Endometrial microvascular endothelial cells (primary cell): ENCODE measurements around the gene ALDH1A1. TPM values are rescaled to one million over a fixed set of nuclear protein-coding genes. Genes with fewer than 3 reads are reported as not detected.
"Not testable (repeated sequence)": the region's sequence is repeated elsewhere in the genome, so short reads cannot be mapped to it uniquely, and the experiment has no call there.

Experiments
- in situ Hi-C: cut with HindIII; loops from 2 replicates; pipeline ENCODE4 v1.10.0; 2017; ENCODE audit warnings: low sequenced_read_pairs, low pct_unique_long_range_greater_than_20kb; ENCODE audit errors: inconsistent ontology term
- total RNA-seq: library from RNA; depleted of rRNA; stranded (reverse); fragments of >200 nt; gene quantifications from one replicate; pipeline ENCODE4 v1.2.3, GENCODE V29; 2015; ENCODE audit errors: inconsistent ontology term

The ALDH1A1 gene
- total RNA-seq, 1 donor from 2014 or later: 8.9 TPM

GRCh38 chr9:72948575-72949243 is 4.1 kb downstream of the ALDH1A1 start:
- in situ Hi-C loops: no loop called here

- in situ Hi-C loops: no loop called here
Observed at GRCh38 chr9:72947984-72948465, 4.8 kb downstream of the ALDH1A1 start.

- in situ Hi-C loops: no loop called here
Observed at GRCh38 chr9:72946821-72947220, 6.0 kb downstream of the ALDH1A1 start.

DNA sequence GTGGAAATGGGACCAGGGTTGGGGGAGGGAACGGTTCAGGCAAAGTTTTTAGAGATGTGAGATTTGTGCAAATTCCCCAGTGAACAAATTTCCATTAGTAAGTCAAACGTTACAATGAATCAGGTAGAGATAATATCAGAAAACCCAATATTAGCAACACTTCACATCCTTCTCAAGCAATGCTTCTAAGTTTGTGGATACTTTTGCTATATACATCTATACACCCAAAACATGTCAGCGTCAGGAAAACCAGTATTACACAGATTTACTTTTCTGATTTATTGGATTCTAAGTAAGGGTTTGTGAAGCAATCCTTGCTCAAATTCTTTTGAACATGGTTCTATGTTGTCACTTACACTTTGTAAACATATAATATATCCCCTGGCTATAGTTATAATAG is 6.5 kb downstream of the ALDH1A1 start:
- in situ Hi-C loops: no loop called here

DNA sequence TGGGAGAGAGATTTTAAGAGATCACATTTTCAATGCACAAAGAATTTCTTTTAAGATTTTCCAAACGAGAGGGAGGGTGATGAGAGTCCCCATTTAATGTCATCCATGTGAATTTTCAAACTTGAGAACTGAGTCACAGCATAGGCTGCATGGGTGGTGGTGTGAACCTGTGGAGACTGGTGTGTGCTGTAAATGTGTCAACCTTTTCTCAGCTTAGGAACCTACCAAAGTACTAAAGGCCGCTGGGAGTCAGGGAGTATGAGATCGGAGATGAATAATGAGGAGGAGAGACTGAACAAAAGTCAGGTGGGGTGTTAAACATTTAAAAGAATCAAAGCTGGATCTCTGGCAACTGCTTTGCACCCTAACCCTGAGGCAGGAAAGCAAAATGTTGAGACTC is 7.5 kb downstream of the ALDH1A1 start:
- in situ Hi-C loops: no loop called here

DNA sequence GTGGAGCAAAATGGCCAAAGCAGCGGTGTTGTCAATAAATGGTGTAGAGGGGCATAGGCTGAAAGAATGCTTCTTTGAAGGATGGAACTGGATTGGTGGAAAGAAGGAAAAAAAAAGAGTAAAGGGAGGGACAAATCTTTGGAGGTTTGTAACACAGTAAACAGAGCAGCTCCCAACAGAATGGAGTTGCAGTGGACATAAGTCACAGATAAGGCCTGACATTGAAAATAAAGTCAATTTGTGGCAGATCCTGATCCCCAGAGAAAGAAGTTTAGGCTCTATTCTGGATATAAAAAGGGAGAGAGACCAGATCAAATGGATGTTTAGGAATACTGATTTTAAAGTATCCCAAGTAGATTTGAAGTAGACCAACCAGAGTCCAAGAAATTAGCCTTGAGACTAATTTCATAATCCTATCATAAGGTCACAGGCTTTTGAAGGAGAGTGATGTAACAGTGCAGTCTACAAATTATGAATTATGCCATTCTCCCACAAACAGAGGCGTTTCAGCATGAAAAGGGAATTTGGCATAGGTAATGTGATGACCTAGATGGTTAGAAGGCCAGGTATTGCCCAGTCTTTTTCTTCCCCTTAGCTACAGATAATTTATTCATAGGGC is 8.9 kb downstream of the ALDH1A1 start:
- in situ Hi-C loops: no loop called here

GRCh38 chr9:72942451-72942850 is 10.4 kb downstream of the ALDH1A1 start:
- in situ Hi-C loops: no loop called here

DNA sequence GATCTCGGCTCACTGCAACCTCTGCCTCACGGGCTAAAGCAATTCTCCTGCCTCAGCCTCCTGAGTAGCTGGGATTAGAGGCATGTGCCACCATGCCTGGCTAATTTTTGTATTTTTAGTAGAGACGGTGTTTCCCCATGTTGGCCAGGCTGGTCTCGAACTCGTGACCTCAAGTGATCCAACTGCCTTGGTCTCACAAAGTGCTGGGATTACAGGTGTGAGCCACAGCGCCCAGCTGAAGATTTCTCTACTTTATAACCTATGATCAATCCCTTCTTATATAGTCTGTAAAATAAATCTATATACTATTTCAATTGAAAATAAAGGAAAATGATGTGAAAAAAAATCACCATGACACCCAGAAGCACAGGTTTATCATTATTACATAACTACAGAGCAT is 13.3 kb downstream of the ALDH1A1 start:
- in situ Hi-C loops: not testable (repeated sequence)

DNA sequence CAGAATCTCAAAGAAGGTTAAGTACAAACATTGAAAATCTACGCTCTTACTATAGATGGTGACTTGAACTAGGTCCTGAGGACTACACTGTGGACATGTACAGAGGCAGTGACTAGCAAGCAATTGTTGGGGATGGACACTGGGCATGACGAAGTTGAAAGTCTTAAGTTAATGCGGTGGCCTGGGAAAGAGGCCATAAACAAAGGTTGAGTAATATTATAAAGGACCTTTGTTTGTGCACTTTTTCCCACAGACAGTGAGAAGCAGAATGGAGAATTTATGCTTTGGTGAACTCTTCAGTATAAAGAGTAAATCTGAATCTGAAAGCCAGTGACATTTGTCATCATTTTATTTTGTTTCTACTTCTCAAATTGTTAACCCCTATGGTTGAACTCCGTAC is 15.3 kb downstream of the ALDH1A1 start:
- in situ Hi-C loops: no loop called here

- in situ Hi-C loops: no loop called here
Observed at GRCh38 chr9:72936679-72937078, 16.2 kb downstream of the ALDH1A1 start.

GRCh38 chr9:72936266-72936665 is 16.6 kb downstream of the ALDH1A1 start:
- in situ Hi-C loops: no loop called here

DNA sequence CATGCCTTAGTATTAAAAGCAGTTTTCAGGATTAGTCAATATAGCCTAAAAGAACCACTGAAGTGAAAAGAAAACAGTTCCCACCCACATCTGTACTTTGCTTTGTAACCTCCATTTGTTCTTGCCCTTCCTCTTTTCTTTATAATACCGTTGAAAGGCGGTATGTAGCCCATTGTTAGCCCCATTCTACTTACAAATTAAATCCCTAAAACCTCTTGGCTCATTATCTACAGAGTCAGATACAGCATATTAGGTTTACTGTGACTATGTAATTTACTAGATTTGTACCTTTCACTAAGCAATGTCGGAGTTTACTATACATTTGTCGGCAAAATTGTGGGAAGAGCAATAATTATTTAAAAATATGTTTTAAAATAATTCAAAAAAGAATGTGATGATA is 17.3 kb downstream of the ALDH1A1 start:
- in situ Hi-C loops: no loop called here

DNA sequence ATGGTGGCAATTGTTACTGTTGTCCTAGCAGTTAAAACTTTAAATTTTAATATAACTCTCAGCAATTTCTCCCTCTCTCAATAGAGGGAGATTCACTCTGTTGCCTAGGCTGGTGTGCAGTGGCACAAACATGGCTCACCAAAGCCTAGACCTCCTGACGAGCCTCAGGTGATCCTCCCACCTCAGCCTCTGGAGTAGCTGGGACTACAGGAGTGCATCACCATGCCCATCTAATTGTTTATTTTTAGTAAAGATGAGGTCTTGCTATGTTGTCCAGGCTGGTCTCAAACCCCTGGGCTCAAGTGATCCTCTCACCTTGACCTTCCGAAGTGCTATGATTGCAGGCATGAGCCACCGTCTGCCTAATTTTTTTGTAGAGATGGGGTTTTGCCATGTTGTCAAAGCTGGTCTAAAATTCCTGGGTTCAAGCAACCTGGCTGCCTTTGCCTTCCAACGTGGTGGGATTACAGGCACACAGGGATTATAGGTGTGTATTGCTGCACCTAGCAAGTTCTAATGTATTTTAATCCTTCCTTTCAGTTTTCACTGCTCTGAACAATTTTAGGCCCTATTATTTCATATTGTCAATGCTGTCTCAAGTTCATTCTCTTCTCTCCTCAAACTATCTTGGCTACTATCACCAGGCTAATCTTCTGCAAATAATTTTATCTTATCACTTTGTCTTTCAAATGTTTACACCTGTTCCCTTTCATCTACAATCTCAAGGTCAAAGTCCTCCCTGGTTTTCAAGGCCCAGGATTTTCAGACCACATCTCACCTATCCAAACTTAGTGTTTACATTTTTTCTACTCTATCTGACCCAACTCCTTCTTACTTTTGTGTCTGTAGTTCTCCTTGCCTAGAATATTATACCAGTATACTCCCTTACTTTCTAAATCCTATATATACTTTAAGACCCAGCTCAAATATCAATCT is 18.9 kb downstream of the ALDH1A1 start:
- in situ Hi-C loops: no loop called here

GRCh38 chr9:72932619-72933018 is 20.2 kb downstream of the ALDH1A1 start:
- in situ Hi-C loops: no loop called here

DNA sequence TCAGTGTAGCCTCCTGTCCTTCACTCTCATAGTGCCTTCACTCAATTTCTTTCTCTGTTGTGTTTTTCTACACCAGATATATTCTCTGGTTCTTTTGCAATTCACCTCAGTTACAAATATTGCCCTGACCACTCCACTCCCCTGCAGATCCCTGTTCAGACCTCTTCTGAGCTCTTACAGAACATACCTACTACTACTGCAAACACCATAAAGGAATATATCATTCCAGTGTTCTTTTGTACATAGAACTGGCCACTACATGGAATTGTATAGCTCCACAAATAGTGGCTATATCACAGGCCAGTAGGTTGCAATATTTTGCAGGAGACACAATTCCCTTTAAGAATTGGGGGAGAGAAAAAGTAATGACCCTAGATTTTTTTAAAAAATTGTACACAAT is 21.0 kb downstream of the ALDH1A1 start:
- in situ Hi-C loops: no loop called here

- in situ Hi-C loops: no loop called here
Observed at GRCh38 chr9:72931437-72931836, 21.4 kb downstream of the ALDH1A1 start.

GRCh38 chr9:72930828-72931227 is 22.0 kb downstream of the ALDH1A1 start:
- in situ Hi-C loops: no loop called here

DNA sequence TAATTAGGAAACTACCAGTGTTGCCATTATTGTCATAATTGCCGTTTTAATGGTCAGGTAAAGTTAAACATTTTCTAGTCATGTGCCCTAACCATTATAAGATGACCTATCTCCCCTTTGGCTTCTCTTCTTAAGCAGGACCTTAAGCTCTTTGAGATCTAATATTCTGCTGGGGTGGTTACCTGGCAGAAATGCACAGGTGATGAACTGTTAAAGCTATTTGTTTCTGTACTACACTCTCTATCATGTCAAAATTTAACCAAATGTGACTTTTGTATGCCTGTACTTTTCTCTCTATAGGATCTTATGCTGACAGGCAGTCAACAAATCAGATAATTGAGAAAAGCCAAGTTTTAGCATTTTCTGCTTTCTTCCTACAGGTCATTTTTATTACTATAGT is 23.3 kb downstream of the ALDH1A1 start:
- in situ Hi-C loops: no loop called here

DNA sequence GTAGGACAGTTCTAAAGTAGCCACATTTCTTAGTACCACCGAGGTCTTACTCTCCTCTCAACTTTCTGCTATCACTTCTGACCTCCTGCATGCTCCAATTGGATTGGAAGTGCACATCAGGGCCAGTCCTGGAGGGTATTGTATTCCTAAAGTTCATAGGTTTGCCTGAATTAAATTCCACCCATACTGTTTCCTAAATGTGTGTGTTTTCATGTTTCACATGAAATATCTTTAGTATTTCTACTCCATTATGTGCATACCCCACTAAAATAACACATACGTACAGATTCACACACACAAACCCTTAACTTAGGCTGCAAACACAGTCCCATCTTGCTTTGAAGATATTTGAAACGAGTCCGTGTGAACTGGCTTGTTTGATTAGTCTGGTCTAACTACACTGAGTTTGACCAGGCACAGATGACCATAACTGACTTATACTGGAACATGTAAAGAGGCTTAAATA is 24.8 kb downstream of the ALDH1A1 start:
- in situ Hi-C loops: no loop called here

GRCh38 chr9:72926506-72926905 is 26.3 kb downstream of the ALDH1A1 start:
- in situ Hi-C loops: no loop called here
